ENCODE data around the gene SLC50A1. TPM values are rescaled to one million over a fixed set of nuclear protein-coding genes. Genes with fewer than 3 reads are reported as not detected.

SLC50A1 gene
- total RNA-seq, 1 experiment from 2014 or later = 56.5 TPM

GRCh38 chr1:155094622-155094948, 41.1 kb upstream of the SLC50A1 start:
- Histone ChIP-seq H3K9me2 (replicated peaks; ENCODE audit: insufficient read depth, low read length) (no peaks in the 10 kb centered on the region), H3K4me2 (ENCODE audit: low read depth, low read length, poor library complexity, severe bottlenecking) (no peak overlapping the region), H3K9me3 (ENCODE audit: low read length) (no peaks in the 10 kb centered on the region), H3K4me3 (ENCODE audit: low read length) (no peak overlapping the region), H3K9ac (ENCODE audit: low read length) (no peak overlapping the region), H3K36me3 (ENCODE audit: insufficient read depth, low read length) (no peaks in the 10 kb centered on the region), H3K27ac (ENCODE audit: low read length) (no peak overlapping the region), H3K79me2 (ENCODE audit: low read length) (no peaks in the 10 kb centered on the region), H2AFZ (ENCODE audit: low read length) (no peak overlapping the region), H3K27me3 (ENCODE audit: low read length) (no peaks in the 10 kb centered on the region), H4K20me1 (ENCODE audit: insufficient read depth, low read depth, low read length) (no peaks in the 10 kb centered on the region), H3K4me1 (ENCODE audit: low read length) (peaks cover 20% of the 10 kb centered on the region)
- no peak for DNase-seq

- no peaks in the 10 kb centered on the region for H3K9me2 ChIP-seq (replicated peaks; ENCODE audit: insufficient read depth, low read length)
- H3K4me1 ChIP-seq (ENCODE audit: low read length) = peaks cover 7% of the 10 kb centered on the region
- no peaks in the 10 kb centered on the region for H3K79me2 ChIP-seq (ENCODE audit: low read length)
- no peak overlapping the region for H3K4me3 ChIP-seq (ENCODE audit: low read length)
- H4K20me1 ChIP-seq (ENCODE audit: insufficient read depth, low read depth, low read length) = no peaks in the 10 kb centered on the region
- H3K27me3 ChIP-seq (ENCODE audit: low read length) = no peaks in the 10 kb centered on the region
- H3K27ac ChIP-seq (ENCODE audit: low read length) = no peak overlapping the region
- H3K36me3 ChIP-seq (ENCODE audit: insufficient read depth, low read length) = no peaks in the 10 kb centered on the region
- H3K4me2 ChIP-seq (ENCODE audit: low read depth, low read length, poor library complexity, severe bottlenecking) = no peak overlapping the region
- H3K9ac ChIP-seq (ENCODE audit: low read length) = no peak overlapping the region
- H3K9me3 ChIP-seq (ENCODE audit: low read length) = no peaks in the 10 kb centered on the region
- DNase-seq = no peak
- H2AFZ ChIP-seq (ENCODE audit: low read length) = no peak overlapping the region
Measured at GRCh38 chr1:155099331-155099730, 36.3 kb upstream of the SLC50A1 start.

DNA sequence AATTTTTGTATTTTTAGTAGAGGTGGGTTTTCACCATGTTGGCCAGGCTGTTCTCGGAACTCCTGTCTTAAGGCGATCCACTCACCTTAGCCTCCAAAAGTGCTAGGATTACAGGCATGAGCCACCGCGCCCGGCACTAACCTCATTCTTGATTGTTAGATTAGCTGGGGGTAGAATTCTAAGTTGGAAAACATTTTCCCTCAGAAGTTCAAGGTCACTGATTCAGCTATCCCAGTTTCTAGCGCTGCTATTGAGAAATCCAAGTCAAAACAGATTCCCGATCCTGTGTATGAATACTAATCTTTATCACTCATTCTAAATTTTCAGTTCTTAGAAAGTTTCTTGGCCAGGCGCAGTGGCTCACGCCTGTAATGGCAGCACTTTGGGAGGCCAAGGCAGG, 32.3 kb upstream of the SLC50A1 start:
- H4K20me1 ChIP-seq (ENCODE audit: insufficient read depth, low read depth, low read length) = no peaks in the 10 kb centered on the region
- no peaks in the 10 kb centered on the region for H3K9me3 ChIP-seq (ENCODE audit: low read length)
- H3K27me3 ChIP-seq (ENCODE audit: low read length) = no peaks in the 10 kb centered on the region
- no peak overlapping the region for H3K9ac ChIP-seq (ENCODE audit: low read length)
- H3K4me2 ChIP-seq (ENCODE audit: low read depth, low read length, poor library complexity, severe bottlenecking) = no peak overlapping the region
- no peak overlapping the region for H3K27ac ChIP-seq (ENCODE audit: low read length)
- no peaks in the 10 kb centered on the region for H3K9me2 ChIP-seq (replicated peaks; ENCODE audit: insufficient read depth, low read length)
- DNase-seq = no peak
- peaks cover 5% of the 10 kb centered on the region; the same call in 1 of the 2 replicates for H3K4me1 ChIP-seq (ENCODE audit: low read length)
- no peaks in the 10 kb centered on the region for H3K36me3 ChIP-seq (ENCODE audit: insufficient read depth, low read length)
- no peak overlapping the region for H2AFZ ChIP-seq (ENCODE audit: low read length)
- H3K4me3 ChIP-seq (ENCODE audit: low read length) = no peak overlapping the region
- H3K79me2 ChIP-seq (ENCODE audit: low read length) = no peaks in the 10 kb centered on the region

- Histone ChIP-seq H3K4me3 (ENCODE audit: low read length) (no peak overlapping the region), H3K27me3 (ENCODE audit: low read length) (no peaks in the 10 kb centered on the region), H3K79me2 (ENCODE audit: low read length) (no peaks in the 10 kb centered on the region), H4K20me1 (ENCODE audit: insufficient read depth, low read depth, low read length) (no peaks in the 10 kb centered on the region), H2AFZ (ENCODE audit: low read length) (no peak overlapping the region), H3K9me2 (replicated peaks; ENCODE audit: insufficient read depth, low read length) (no peaks in the 10 kb centered on the region), H3K36me3 (ENCODE audit: insufficient read depth, low read length) (no peaks in the 10 kb centered on the region), H3K4me2 (ENCODE audit: low read depth, low read length, poor library complexity, severe bottlenecking) (no peak overlapping the region), H3K9me3 (ENCODE audit: low read length) (no peaks in the 10 kb centered on the region), H3K4me1 (ENCODE audit: low read length) (peaks cover 5% of the 10 kb centered on the region; the same call in 1 of the 2 replicates), H3K27ac (ENCODE audit: low read length) (no peak overlapping the region), H3K9ac (ENCODE audit: low read length) (no peak overlapping the region)
- DNase-seq = no peak
Measured at GRCh38 chr1:155104605-155105534, 30.8 kb upstream of the SLC50A1 start.

DNA sequence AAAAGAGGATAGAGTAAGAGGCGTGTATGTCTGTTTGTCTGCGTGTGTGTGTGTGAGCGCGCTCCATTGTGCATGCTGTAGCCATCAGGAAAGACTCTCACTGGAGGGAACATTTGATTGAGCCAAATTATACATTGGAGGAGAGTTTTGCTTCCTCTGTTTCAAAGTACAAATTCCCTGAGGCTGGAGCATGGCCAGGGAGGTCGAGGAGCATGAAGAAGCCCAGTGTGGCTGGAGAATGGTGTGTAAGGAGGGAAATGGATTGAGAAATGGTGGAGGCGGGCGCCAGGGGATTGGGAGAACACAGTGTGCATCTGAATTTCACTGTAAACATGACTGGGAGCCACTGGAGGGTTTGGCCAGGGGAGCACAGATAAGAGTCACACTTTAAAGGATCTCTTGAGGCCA, 30.0 kb upstream of the SLC50A1 start:
- peaks cover 5% of the 10 kb centered on the region; the same call in 1 of the 2 replicates for H3K4me1 ChIP-seq (ENCODE audit: low read length)
- no peak overlapping the region for H3K9ac ChIP-seq (ENCODE audit: low read length)
- no peak overlapping the region for H3K4me2 ChIP-seq (ENCODE audit: low read depth, low read length, poor library complexity, severe bottlenecking)
- H3K9me2 ChIP-seq (replicated peaks; ENCODE audit: insufficient read depth, low read length) = no peaks in the 10 kb centered on the region
- H3K27ac ChIP-seq (ENCODE audit: low read length) = no peak overlapping the region
- no peak overlapping the region for H3K4me3 ChIP-seq (ENCODE audit: low read length)
- H3K79me2 ChIP-seq (ENCODE audit: low read length) = no peaks in the 10 kb centered on the region
- no peaks in the 10 kb centered on the region for H3K9me3 ChIP-seq (ENCODE audit: low read length)
- DNase-seq = no peak
- no peaks in the 10 kb centered on the region for H3K36me3 ChIP-seq (ENCODE audit: insufficient read depth, low read length)
- no peak overlapping the region for H2AFZ ChIP-seq (ENCODE audit: low read length)
- H4K20me1 ChIP-seq (ENCODE audit: insufficient read depth, low read depth, low read length) = no peaks in the 10 kb centered on the region
- H3K27me3 ChIP-seq (ENCODE audit: low read length) = no peaks in the 10 kb centered on the region

GRCh38 chr1:155106862-155107261, 28.8 kb upstream of the SLC50A1 start:
- no peak overlapping the region for H3K4me2 ChIP-seq (ENCODE audit: low read depth, low read length, poor library complexity, severe bottlenecking)

DNA sequence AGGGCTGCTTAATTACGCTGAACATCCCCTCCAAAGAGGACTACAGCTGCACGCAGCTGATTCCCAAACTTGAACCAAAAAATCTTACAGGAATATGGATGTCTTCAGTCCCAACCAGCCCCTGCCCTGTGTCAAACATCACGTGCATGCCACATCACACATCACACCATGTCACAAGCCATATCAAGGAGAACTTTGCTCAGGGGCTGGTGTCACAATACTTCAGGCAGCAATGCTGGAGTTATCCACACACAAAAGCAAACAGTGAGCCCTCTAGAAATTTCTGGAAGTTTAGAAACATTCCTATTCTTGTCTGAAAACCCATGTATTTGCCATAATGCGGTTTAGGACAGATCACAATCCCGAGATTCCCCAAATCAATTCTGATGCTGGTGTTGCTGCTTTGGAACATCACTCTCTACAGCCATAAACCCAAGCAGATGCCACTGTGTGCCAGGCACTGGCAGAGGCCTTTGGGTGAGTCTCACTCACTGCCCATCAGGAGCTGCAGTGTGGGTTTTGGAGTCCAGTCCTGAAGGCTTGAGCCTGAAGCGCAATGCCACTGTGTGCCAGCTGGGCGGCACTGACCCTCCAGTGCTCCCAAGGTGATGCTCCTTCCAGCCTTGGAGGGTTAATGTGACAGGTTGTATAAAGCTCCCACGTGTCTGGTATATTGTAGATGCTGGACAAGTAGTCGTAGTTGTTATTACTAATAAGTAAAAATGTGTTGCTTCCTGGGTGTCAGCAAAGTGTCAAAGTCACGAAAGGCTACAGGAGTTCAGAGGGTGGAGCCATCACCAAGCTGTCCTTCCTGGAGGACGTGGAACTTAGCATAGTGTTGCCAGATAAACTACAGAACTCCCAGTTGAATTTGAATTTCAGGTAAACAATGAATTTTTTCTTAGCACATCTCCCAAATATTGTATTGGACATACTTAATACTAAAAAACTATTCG, 28.1 kb upstream of the SLC50A1 start:
- no peaks in the 10 kb centered on the region for H3K79me2 ChIP-seq (ENCODE audit: low read length)
- no peaks in the 10 kb centered on the region for H4K20me1 ChIP-seq (ENCODE audit: insufficient read depth, low read depth, low read length)
- no peaks in the 10 kb centered on the region for H3K9me2 ChIP-seq (replicated peaks; ENCODE audit: insufficient read depth, low read length)
- H3K4me2 ChIP-seq (ENCODE audit: low read depth, low read length, poor library complexity, severe bottlenecking) = no peak overlapping the region
- H3K27me3 ChIP-seq (ENCODE audit: low read length) = no peaks in the 10 kb centered on the region
- peaks cover 3% of the 10 kb centered on the region; the same call in 1 of the 2 replicates for H3K4me1 ChIP-seq (ENCODE audit: low read length)
- DNase-seq = no peak
- no peak overlapping the region for H3K27ac ChIP-seq (ENCODE audit: low read length)
- H3K36me3 ChIP-seq (ENCODE audit: insufficient read depth, low read length) = no peaks in the 10 kb centered on the region
- no peak overlapping the region for H3K4me3 ChIP-seq (ENCODE audit: low read length)
- no peak overlapping the region for H2AFZ ChIP-seq (ENCODE audit: low read length)
- no peaks in the 10 kb centered on the region for H3K9me3 ChIP-seq (ENCODE audit: low read length)
- no peak overlapping the region for H3K9ac ChIP-seq (ENCODE audit: low read length)

More at GRCh38 chr1:155106862-155107261, 28.8 kb upstream of the SLC50A1 start:
- Histone ChIP-seq H3K27ac (ENCODE audit: low read length) (no peak overlapping the region), H3K36me3 (ENCODE audit: insufficient read depth, low read length) (no peaks in the 10 kb centered on the region), H3K4me1 (ENCODE audit: low read length) (peaks cover 5% of the 10 kb centered on the region; the same call in 1 of the 2 replicates), H3K9me2 (replicated peaks; ENCODE audit: insufficient read depth, low read length) (no peaks in the 10 kb centered on the region), H3K9me3 (ENCODE audit: low read length) (no peaks in the 10 kb centered on the region), H4K20me1 (ENCODE audit: insufficient read depth, low read depth, low read length) (no peaks in the 10 kb centered on the region), H3K9ac (ENCODE audit: low read length) (no peak overlapping the region), H3K4me3 (ENCODE audit: low read length) (no peak overlapping the region), H2AFZ (ENCODE audit: low read length) (no peak overlapping the region), H3K79me2 (ENCODE audit: low read length) (no peaks in the 10 kb centered on the region), H3K27me3 (ENCODE audit: low read length) (no peaks in the 10 kb centered on the region)
- DNase-seq = no peak

GRCh38 chr1:155108296-155108695, 27.4 kb upstream of the SLC50A1 start:
- H2AFZ ChIP-seq (ENCODE audit: low read length) = no peak overlapping the region

More at GRCh38 chr1:155108296-155108695, 27.4 kb upstream of the SLC50A1 start:
- Histone ChIP-seq H3K9me3 (ENCODE audit: low read length) (no peaks in the 10 kb centered on the region), H3K9me2 (replicated peaks; ENCODE audit: insufficient read depth, low read length) (no peaks in the 10 kb centered on the region), H3K4me1 (ENCODE audit: low read length) (peaks cover 3% of the 10 kb centered on the region; the same call in 1 of the 2 replicates), H3K9ac (ENCODE audit: low read length) (no peak overlapping the region), H3K79me2 (ENCODE audit: low read length) (no peaks in the 10 kb centered on the region), H4K20me1 (ENCODE audit: insufficient read depth, low read depth, low read length) (no peaks in the 10 kb centered on the region), H3K4me3 (ENCODE audit: low read length) (no peak overlapping the region), H3K27me3 (ENCODE audit: low read length) (no peaks in the 10 kb centered on the region), H3K27ac (ENCODE audit: low read length) (no peak overlapping the region), H3K36me3 (ENCODE audit: insufficient read depth, low read length) (no peaks in the 10 kb centered on the region), H3K4me2 (ENCODE audit: low read depth, low read length, poor library complexity, severe bottlenecking) (no peak overlapping the region)
- no peak for DNase-seq

Data from Karpas-422 (cell line).